Neural cell (in vitro differentiated cells): ENCODE data around the gene RPS6KA1. TPM values are rescaled to one million over a fixed set of nuclear protein-coding genes. Genes with fewer than 3 reads are reported as not detected.

Experiments
- H2AFZ ChIP-seq: fragments of 200-600, 300-800 bp; sonication (generic), shearing (Covaris generic); 2 replicates; pipeline ENCODE4 v1.6.0; 2014; ENCODE audit warnings: low read depth, mild to moderate bottlenecking, antibody characterized with exemption, low read length, moderate library complexity
- H3F3A ChIP-seq: fragments of 200-600 bp; shearing (Covaris generic); 2 replicates; pipeline ENCODE4 v1.6.1; 2016; ENCODE audit warnings: mild to moderate bottlenecking, moderate library complexity, mixed read lengths, antibody characterized with exemption, low read length; ENCODE audit not compliant: insufficient read depth, poor library complexity, severe bottlenecking
- H3K27ac ChIP-seq: fragments of 200-600, 300-800 bp; sonication (generic), shearing (Covaris generic); 2 replicates; pipeline ENCODE4 v1.5.1; 2014; ENCODE audit warnings: mild to moderate bottlenecking, low read length, moderate library complexity
- H3K27me3 ChIP-seq: fragments of 300-800, 200-600 bp; sonication (generic), shearing (Covaris generic); 2 replicates; pipeline ENCODE4 v1.6.0; 2014; ENCODE audit warnings: mild to moderate bottlenecking, low read depth, low read length, moderate library complexity; ENCODE audit not compliant: insufficient read depth
- H3K36me3 ChIP-seq: fragments of 300-800, 200-600 bp; sonication (generic), shearing (Covaris generic); 2 replicates; pipeline ENCODE4 v1.5.1; 2014; ENCODE audit warnings: mild to moderate bottlenecking, antibody characterized with exemption, low read length, moderate library complexity; ENCODE audit not compliant: insufficient read depth
- H3K4me2 ChIP-seq: fragments of 300-800, 200-600 bp; sonication (generic), shearing (Covaris generic); 2 replicates; pipeline ENCODE4 v1.6.0; 2014; ENCODE audit warnings: mild to moderate bottlenecking, low read length
- H3K4me3 ChIP-seq: fragments of 300-800, 200-600 bp; sonication (generic), shearing (Covaris generic); 2 replicates; pipeline ENCODE4 v1.5.1; 2014; ENCODE audit warnings: mild to moderate bottlenecking, low read length, moderate library complexity
- H3K79me2 ChIP-seq: fragments of 200-600 bp; shearing (Covaris generic); replicated peaks from 2 replicates; pipeline ENCODE4 v1.6.0; 2014; ENCODE audit warnings: mild to moderate bottlenecking, low read length, moderate library complexity; ENCODE audit not compliant: insufficient read depth
- H3K9ac ChIP-seq: fragments of 300-800, 200-600 bp; sonication (generic), shearing (Covaris generic); 2 replicates; pipeline ENCODE4 v1.6.1; 2016; ENCODE audit warnings: mild to moderate bottlenecking, low read length, mixed read lengths
- H3K9me2 ChIP-seq: fragments of 200-600 bp; shearing (Covaris generic); 2 replicates; pipeline ENCODE4 v1.6.1; 2016; ENCODE audit warnings: mild to moderate bottlenecking, low read length, mixed read lengths; ENCODE audit not compliant: insufficient read depth
- H3K9me3 ChIP-seq: fragments of 200-600, 300-800 bp; sonication (generic), shearing (Covaris generic); 2 replicates; pipeline ENCODE4 v1.6.1; 2016; ENCODE audit warnings: mild to moderate bottlenecking, mixed run types, low read length, moderate library complexity, mixed read lengths
- H4K20me1 ChIP-seq: fragments of 200-600 bp; shearing (Covaris generic); 2 replicates; pipeline ENCODE4 v1.6.1; 2016; ENCODE audit warnings: mild to moderate bottlenecking, mixed run types; ENCODE audit not compliant: insufficient read depth
- EP300 ChIP-seq: fragments of 450-650 bp; conservative IDR thresholded peaks from 2 replicates; pipeline ENCODE4 v1.6.1; 2014; ENCODE audit warnings: antibody characterized with exemption, mild to moderate bottlenecking, moderate library complexity; ENCODE audit not compliant: poor library complexity, severe bottlenecking
- EZH2 ChIP-seq: fragments of 200-600, 300-800 bp; shearing (Covaris generic), sonication (generic); IDR thresholded peaks from 2 replicates; pipeline ENCODE4 v1.6.1; 2014; ENCODE audit warnings: antibody characterized with exemption, low read length, borderline replicate concordance, mild to moderate bottlenecking; ENCODE audit not compliant: insufficient read depth, poor library complexity, severe bottlenecking
- MXI1 ChIP-seq: fragments of 450-650 bp; conservative IDR thresholded peaks from 2 replicates; pipeline ENCODE4 v1.6.1; 2014; ENCODE audit warnings: antibody characterized with exemption, mild to moderate bottlenecking; ENCODE audit not compliant: poor library complexity, severe bottlenecking
- POLR2AphosphoS5 ChIP-seq: IDR thresholded peaks from 2 replicates; pipeline ENCODE4 v1.6.1; 2012
- RAD21 ChIP-seq: fragments of 450-650 bp; conservative IDR thresholded peaks from 2 replicates; pipeline ENCODE4 v1.6.1; 2014; ENCODE audit warnings: antibody characterized with exemption, mild to moderate bottlenecking, moderate library complexity
- SMC3 ChIP-seq: fragments of 450-650 bp; conservative IDR thresholded peaks from 2 replicates; pipeline ENCODE4 v1.6.1; 2014; ENCODE audit warnings: antibody characterized with exemption, mild to moderate bottlenecking, moderate library complexity; ENCODE audit not compliant: poor library complexity
- TAF1 ChIP-seq: IDR thresholded peaks from 2 replicates; pipeline ENCODE4 v1.6.1; 2012; ENCODE audit warnings: low read depth
- polyA plus RNA-seq: library from polyadenylated mRNA; depleted of rRNA; stranded (reverse); fragments of >200 nt; gene quantifications from 2 replicates; pipeline ENCODE4 v1.2.3, GENCODE V29; 2014
- TF ChIP-seq, protein P1 (sequence below): fragments of 450-650 bp; IDR thresholded peaks from 2 replicates; pipeline ENCODE4 v1.5.1; 2014; ENCODE audit warnings: antibody characterized with exemption, mild to moderate bottlenecking, moderate library complexity; ENCODE audit not compliant: poor library complexity, severe bottlenecking
- TF ChIP-seq, protein P2 (sequence below): IDR thresholded peaks from 2 replicates; pipeline ENCODE4 v1.6.1; 2012; ENCODE audit warnings: borderline replicate concordance

Gene RPS6KA1
- polyA plus RNA-seq, 1 donor from 2014 or later: 4.9 TPM

DNA sequence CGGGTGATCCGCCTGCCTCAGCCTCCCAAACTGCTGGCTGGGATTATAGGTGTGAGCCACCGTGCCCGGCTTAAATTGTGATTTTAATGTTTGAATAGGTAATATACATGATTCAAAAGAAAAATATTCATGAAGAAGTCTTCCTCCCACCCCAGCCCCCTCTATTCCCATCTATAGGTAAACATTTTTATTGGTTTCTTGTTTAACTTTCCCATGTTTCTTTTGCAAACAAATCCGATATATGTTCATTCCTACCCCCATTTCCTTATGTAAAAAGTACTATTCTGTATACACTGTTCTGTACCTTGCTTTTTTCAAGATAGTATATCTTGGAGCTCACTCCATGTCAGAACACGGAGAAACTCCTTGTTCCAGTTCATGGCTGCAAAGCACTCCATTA is 23.2 kb downstream of the RPS6KA1 start:
- Histone ChIP-seq H3K9ac (no peak overlapping the region), H3F3A (no peaks in the 10 kb centered on the region), H3K4me3 (no peak overlapping the region), H4K20me1 (no peaks in the 10 kb centered on the region), H3K9me2 (no peaks in the 10 kb centered on the region), H3K27me3 (no peaks in the 10 kb centered on the region), H3K9me3 (no peaks in the 10 kb centered on the region), H3K4me2 (no peak overlapping the region), H3K27ac (no peak overlapping the region), H3K79me2 (no peaks in the 10 kb centered on the region), H2AFZ (no peak overlapping the region), H3K36me3 (no peaks in the 10 kb centered on the region)
- no peak for TF ChIP-seq EZH2
- TF ChIP-seq, protein P1, sequence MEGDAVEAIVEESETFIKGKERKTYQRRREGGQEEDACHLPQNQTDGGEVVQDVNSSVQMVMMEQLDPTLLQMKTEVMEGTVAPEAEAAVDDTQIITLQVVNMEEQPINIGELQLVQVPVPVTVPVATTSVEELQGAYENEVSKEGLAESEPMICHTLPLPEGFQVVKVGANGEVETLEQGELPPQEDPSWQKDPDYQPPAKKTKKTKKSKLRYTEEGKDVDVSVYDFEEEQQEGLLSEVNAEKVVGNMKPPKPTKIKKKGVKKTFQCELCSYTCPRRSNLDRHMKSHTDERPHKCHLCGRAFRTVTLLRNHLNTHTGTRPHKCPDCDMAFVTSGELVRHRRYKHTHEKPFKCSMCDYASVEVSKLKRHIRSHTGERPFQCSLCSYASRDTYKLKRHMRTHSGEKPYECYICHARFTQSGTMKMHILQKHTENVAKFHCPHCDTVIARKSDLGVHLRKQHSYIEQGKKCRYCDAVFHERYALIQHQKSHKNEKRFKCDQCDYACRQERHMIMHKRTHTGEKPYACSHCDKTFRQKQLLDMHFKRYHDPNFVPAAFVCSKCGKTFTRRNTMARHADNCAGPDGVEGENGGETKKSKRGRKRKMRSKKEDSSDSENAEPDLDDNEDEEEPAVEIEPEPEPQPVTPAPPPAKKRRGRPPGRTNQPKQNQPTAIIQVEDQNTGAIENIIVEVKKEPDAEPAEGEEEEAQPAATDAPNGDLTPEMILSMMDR: no peak
- TF ChIP-seq RAD21: no peak
- TF ChIP-seq TAF1: no peak
- TF ChIP-seq EP300: no peak

GRCh38 chr1:26553942-26554682 is 24.6 kb downstream of the RPS6KA1 start:
- Histone ChIP-seq H3K79me2 (no peaks in the 10 kb centered on the region), H3K4me2 (no peak overlapping the region), H4K20me1 (no peaks in the 10 kb centered on the region), H3K9me2 (no peaks in the 10 kb centered on the region), H3K27me3 (no peaks in the 10 kb centered on the region), H3K36me3 (no peaks in the 10 kb centered on the region), H3K9ac (no peak overlapping the region), H3K9me3 (no peaks in the 10 kb centered on the region), H3K27ac (no peak overlapping the region), H2AFZ (no peak overlapping the region), H3F3A (no peaks in the 10 kb centered on the region), H3K4me3 (no peak overlapping the region)
- TF ChIP-seq RAD21 (no peak), SMC3 (no peak), POLR2AphosphoS5 (no peak), MXI1 (no peak), TAF1 (no peak)
- TF ChIP-seq, protein P2, sequence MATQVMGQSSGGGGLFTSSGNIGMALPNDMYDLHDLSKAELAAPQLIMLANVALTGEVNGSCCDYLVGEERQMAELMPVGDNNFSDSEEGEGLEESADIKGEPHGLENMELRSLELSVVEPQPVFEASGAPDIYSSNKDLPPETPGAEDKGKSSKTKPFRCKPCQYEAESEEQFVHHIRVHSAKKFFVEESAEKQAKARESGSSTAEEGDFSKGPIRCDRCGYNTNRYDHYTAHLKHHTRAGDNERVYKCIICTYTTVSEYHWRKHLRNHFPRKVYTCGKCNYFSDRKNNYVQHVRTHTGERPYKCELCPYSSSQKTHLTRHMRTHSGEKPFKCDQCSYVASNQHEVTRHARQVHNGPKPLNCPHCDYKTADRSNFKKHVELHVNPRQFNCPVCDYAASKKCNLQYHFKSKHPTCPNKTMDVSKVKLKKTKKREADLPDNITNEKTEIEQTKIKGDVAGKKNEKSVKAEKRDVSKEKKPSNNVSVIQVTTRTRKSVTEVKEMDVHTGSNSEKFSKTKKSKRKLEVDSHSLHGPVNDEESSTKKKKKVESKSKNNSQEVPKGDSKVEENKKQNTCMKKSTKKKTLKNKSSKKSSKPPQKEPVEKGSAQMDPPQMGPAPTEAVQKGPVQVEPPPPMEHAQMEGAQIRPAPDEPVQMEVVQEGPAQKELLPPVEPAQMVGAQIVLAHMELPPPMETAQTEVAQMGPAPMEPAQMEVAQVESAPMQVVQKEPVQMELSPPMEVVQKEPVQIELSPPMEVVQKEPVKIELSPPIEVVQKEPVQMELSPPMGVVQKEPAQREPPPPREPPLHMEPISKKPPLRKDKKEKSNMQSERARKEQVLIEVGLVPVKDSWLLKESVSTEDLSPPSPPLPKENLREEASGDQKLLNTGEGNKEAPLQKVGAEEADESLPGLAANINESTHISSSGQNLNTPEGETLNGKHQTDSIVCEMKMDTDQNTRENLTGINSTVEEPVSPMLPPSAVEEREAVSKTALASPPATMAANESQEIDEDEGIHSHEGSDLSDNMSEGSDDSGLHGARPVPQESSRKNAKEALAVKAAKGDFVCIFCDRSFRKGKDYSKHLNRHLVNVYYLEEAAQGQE: no peak
- TF ChIP-seq, protein P1: no peak
